Muscle layer of colon (tissue), 2 donors: Measurements from ENCODE around the gene C1QTNF4.

Source experiments
- H3K27ac ChIP-seq: one replicate; pipeline ENCODE4 v1.7.0; 2013; ENCODE audit warnings: low read depth, mild to moderate bottlenecking, low read length, moderate library complexity
- H3K27me3 ChIP-seq, 2 donors: one replicate each; pipeline ENCODE4 v1.7.0; 2013; ENCODE audit warnings: low read length in 2 of 2, mild to moderate bottlenecking in 2 of 2; ENCODE audit not compliant: insufficient read depth in 2 of 2, control insufficient read depth in 1 of 2
- H3K36me3 ChIP-seq: one replicate; pipeline ENCODE4 v1.7.0; 2013; ENCODE audit warnings: mild to moderate bottlenecking, low read length; ENCODE audit not compliant: insufficient read depth
- H3K4me1 ChIP-seq: one replicate; pipeline ENCODE4 v1.7.0; 2013; ENCODE audit warnings: mild to moderate bottlenecking, low read length; ENCODE audit not compliant: insufficient read depth
- H3K4me3 ChIP-seq, 2 donors: one replicate each; pipeline ENCODE4 v1.7.0; 2013; ENCODE audit warnings: low read length in 2 of 2, low read depth in 1 of 2, mild to moderate bottlenecking in 1 of 2, moderate library complexity in 1 of 2
- H3K9ac ChIP-seq: one replicate; pipeline ENCODE4 v1.7.0; 2013; ENCODE audit warnings: low read length
- H3K9me3 ChIP-seq: one replicate; pipeline ENCODE4 v1.7.0; 2013; ENCODE audit warnings: mild to moderate bottlenecking, low read length
- donor health status: abdominal sarcoma.
- donor health status: Adenocarcinoma of cecum.

Gene C1QTNF4

DNA sequence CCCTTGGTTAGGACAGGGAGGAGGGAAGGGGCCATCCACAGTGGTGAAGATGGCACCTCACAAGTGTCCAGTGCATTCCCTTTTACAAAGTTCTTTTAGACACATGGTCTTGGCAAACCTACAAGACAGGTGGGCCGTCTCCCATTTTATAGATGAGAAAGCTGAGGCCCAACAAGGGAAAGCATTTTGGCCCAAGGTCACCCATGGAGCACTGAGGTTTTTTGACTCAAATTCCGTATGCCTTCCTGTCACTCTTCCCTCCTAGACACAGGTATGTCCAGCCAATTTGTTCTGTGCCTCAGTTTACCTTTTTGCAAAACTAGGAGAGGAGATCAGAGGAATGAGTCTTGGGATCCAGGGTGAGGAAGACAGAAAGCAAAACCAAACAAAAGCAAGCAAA is 1.2 kb downstream of the C1QTNF4 start:
- Histone ChIP-seq H3K4me1 (peaks cover 20% of the 10 kb centered on the region), H3K36me3 (no peaks in the 10 kb centered on the region), H3K9ac (no peak overlapping the region), H3K4me3 (no peak overlapping the region), H3K27ac (no peak overlapping the region), H3K27me3 (peaks cover 15 to 28% of the 10 kb centered on the region in 2 donors), H3K9me3 (no peaks in the 10 kb centered on the region)

DNA sequence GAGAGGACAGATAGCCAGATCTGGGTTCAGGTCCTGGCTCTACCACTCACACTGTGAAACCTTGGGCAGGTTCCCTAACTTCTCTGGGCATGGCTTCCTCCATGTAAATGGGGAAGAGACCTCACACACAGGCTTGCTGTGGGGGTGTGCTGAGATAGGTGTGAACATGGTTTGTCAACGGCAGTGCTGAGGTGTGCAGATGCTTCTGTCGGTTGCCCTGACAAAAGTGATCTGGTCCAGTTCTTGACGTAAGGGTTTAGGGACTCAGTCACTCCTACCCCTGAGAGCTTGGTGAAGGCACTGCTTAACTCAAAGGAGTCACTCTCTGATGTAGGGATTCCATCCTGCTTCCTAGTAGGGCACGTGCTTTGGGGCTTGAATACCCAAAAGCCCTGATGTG is 2.0 kb downstream of the C1QTNF4 start:
- Histone ChIP-seq H3K27ac (no peak overlapping the region), H3K36me3 (no peaks in the 10 kb centered on the region), H3K4me3 (no peak overlapping the region), H3K4me1 (peaks cover 20% of the 10 kb centered on the region), H3K27me3 (peaks cover 15 to 28% of the 10 kb centered on the region in 2 donors), H3K9ac (no peak overlapping the region), H3K9me3 (no peaks in the 10 kb centered on the region)

DNA sequence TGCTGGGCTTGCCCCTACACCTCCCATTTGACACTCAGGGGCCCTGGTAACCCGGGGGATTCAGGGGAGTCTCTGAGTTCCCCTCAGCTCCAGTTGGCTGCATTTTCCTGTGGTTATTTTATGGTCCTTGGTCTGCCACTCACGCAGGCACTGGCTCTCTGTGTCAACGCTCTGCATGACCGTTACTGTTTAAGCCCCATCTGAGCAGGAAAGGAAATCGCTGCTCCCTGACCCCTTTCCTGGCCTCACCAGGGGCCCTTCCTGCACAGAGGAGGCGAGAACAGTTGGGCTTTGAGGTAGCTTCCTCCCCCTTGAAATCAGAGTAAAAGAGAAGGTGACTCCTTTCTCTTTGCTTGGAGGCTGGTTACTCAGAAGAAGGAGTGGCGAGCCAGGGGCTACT is 2.4 kb downstream of the C1QTNF4 start:
- H3K27me3 ChIP-seq = peaks cover 15 to 28% of the 10 kb centered on the region in 2 donors
- no peaks in the 10 kb centered on the region for H3K36me3 ChIP-seq
- no peak overlapping the region for H3K9ac ChIP-seq
- H3K9me3 ChIP-seq = no peaks in the 10 kb centered on the region
- H3K4me1 ChIP-seq = peaks cover 20% of the 10 kb centered on the region
- H3K4me3 ChIP-seq = no peak overlapping the region
- no peak overlapping the region for H3K27ac ChIP-seq

DNA sequence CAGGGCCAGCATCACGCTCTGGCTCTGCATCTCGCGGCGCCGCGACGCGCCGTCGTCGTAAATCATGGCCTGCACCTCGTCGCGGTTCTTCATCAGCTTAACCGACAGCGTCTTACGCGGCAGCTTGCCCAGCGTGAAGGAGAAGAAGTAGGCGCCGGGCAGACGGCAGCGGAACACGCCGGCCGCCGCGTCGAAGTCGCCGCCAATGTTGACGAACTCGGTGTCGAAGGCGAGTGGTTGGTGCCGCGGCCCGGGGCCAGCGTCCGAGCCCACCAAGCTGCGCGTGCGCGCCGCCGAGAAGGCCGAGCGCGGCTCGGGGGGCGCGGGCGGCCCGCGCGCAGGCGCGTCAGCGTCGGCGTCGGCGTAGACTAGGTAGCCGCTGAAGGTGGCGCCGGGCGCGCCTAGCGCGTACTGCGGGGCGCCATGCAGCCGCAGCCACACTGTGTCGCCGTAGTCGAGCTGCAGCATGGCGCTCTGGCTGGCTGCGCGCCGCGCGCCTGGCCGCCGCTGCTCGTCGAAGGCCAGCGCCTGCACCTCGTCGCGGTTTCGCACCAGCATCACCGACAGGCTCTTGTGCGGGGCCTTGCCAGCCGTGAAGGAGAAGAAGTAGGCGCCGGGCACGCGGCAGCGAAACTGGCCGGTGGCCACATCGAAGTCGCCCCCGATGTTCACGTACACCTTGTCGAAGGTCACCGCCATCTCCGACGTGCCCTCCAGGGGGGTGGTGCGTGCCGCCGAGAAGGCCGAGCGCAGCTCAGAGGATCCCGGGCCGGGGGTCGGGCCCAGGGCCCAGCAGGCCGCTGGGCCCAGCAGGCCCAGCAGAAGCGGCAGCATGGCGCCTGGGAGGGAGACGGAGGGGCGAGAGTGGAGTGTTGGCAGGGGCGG is 4.0 kb downstream of the C1QTNF4 start:
- no peaks in the 10 kb centered on the region for H3K9me3 ChIP-seq
- H3K4me3 ChIP-seq = peak overlapping the region; percentile 15 to 61
- H3K9ac ChIP-seq = no peak overlapping the region
- peak overlapping the region; percentile 3 for H3K27ac ChIP-seq
- peaks cover 1% of the 10 kb centered on the region for H3K36me3 ChIP-seq
- peaks cover 20% of the 10 kb centered on the region for H3K4me1 ChIP-seq
- H3K27me3 ChIP-seq = peaks cover 15 to 27% of the 10 kb centered on the region in 2 donors

DNA sequence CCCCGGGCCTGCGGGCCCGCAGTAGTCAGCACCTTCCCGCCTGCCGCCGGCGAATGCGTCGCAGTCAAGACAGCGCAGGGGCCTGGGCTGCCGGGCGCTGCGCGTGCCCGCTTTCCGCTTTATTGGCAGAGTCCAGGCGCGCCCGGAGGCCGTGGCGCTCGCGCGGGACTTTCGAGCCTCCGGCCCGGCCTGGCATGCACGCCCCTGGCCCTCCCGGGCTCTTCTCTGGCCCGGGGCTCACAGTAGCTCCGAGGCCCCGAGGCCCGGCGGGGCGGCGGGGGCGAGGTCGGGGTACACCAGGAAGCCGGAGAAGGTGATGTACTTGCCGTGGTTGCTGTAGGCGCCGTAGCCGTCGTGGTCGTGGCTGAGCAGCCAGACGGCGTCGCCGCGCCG is 4.6 kb downstream of the C1QTNF4 start:
- peaks cover 20% of the 10 kb centered on the region for H3K4me1 ChIP-seq

DNA sequence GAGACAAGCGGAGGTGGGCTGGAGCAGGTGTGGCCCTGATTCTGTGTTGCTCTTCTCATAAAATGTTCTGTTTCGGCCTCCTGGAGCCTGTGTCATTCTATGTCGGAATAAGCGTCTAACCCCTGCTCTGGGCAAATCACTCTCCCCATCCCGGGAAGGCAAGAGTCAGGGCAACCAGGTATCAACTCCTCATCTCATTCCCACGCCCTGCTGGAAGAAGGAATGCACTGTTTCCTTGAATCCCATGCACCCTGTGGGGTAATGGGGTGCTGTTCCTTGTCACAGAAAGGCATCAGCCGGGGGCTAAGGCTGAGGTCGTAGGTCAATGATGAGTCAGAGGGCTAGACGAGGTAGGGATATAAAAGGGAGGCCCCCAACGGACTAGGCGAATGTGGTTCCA is 5.1 kb downstream of the C1QTNF4 start:
- Histone ChIP-seq H3K27ac (no peak overlapping the region), H3K9ac (peak overlapping the region; percentile 27), H3K9me3 (no peaks in the 10 kb centered on the region), H3K27me3 (peaks cover 15 to 16% of the 10 kb centered on the region in 2 donors), H3K36me3 (peaks cover 10% of the 10 kb centered on the region), H3K4me1 (peaks cover 20% of the 10 kb centered on the region), H3K4me3 (peak overlapping the region in 1 of 2 donors; percentile 61)

More for the DNA sequence above, 4.6 kb downstream of the C1QTNF4 start:
- H3K4me3 ChIP-seq = peak overlapping the region; percentile 15 to 61
- no peaks in the 10 kb centered on the region for H3K9me3 ChIP-seq
- peaks cover 15 to 21% of the 10 kb centered on the region in 2 donors for H3K27me3 ChIP-seq
- H3K27ac ChIP-seq = peak overlapping the region; percentile 3
- H3K9ac ChIP-seq = peak overlapping the region; percentile 27
- H3K36me3 ChIP-seq = peaks cover 5% of the 10 kb centered on the region

DNA sequence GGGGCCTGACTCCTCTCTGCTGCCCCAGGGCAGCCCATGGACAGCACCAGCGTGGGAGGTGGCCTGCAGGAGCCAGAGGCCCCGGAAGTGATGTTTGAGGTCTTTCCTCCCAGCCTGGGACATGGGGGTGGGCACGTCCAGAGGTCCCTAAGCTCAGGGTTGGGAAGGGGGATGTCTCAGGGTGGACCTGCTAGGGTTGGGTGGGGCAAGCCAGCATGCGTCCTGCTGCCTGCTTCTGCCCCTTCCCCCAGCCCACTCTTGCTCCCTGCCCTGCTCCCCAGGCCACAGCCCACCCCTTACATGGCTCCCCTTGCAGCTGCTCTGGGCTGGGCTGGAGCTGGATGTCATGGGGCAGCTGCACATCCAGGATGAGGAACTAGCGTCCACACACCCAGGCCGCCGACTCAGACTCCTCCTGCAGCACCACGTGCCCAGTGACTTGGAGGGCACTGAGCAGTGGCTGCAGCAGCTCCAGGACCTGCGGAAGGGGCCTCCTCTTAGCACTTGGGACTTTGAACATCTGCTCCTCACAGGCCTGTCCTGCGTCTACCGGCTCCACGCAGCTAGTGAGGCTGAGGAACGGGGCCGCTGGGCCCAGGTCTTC is 6.4 kb downstream of the C1QTNF4 start:
- Histone ChIP-seq H3K4me1 (peaks cover 11% of the 10 kb centered on the region), H3K9ac (no peak overlapping the region), H3K9me3 (no peaks in the 10 kb centered on the region), H3K4me3 (no peak overlapping the region), H3K27ac (no peak overlapping the region), H3K27me3 (peaks cover 3 to 5% of the 10 kb centered on the region in 2 donors), H3K36me3 (peaks cover 22% of the 10 kb centered on the region)

DNA sequence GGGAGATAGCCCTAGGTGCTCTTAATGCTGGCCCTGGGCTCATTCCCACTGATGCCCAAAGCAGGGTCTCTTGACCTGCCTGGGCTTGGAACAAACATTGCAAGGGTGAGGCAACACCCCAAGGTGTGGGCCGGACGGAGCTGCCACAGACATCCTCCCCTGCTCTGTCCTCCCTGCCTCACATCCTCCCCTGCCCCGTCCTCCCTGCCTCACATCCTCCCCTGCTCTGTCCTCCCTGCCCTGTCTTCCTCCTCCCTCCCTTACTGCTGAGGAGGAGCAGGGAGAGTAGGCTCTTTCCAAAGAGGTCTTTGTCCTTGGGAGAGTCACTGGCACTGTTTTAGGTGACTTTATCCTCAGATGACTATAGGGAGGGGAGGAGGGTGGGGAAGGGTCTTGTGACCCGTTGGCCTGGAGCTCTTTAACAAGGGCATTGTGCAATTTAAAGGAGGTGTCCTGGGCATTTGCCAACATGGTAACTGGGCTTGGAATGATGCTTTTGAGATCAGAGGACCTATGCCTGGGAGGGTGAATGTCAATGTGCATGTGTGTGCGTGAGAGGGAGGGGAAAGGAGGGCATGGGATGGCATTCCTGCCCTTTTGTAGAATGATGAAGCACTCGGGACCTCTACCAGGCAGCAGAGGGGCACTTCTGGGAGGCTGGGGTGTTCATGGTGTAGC is 7.0 kb downstream of the C1QTNF4 start:
- Histone ChIP-seq H3K27ac (no peak overlapping the region), H3K9me3 (no peaks in the 10 kb centered on the region), H3K36me3 (peaks cover 28% of the 10 kb centered on the region), H3K27me3 (peaks cover 0 to 3% of the 10 kb centered on the region in 2 donors), H3K9ac (no peak overlapping the region), H3K4me3 (no peak overlapping the region), H3K4me1 (peaks cover 11% of the 10 kb centered on the region)

DNA sequence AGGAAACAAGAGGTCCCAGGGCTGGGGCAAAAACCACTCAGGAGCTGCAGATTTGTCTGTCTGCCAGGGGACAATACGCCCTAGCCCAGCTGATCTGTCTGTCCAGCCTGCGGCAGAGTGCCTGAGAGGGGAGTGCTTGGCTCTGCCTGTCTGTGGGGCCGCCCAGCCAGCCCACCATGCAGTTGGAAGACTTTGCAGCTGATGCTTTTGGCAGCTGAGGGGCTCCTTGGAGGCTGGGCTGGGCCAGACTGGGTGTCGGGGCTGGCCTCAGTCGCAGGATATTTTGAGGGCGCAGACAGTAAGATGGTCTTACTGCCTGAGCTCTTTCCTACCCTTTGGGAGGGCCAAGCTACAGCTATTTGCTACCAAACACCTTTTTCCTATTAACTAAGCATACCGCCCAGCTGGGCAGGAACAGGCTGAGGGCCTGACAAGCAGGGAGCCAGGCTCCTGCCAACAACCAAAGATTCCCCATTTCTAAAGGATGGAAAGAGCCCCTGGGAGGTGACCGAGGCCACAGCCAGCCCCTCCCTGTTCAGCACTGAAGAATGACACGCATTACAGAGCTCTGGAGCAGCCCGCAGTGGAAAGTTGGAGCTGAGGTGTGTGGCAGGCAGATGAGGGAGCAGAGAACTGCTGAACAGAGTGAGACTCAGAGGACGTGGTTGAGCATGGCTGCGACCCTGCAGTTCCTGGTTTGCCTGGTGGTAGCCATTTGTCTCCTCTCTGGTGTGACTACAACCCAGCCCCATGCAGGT is 7.9 kb downstream of the C1QTNF4 start, which contains the start of gene FAM180B:
Gene FAM180B, plus strand, starts transcription at position 581 of the 758 bp plus-strand sequence. Its CDS starts 91 bp downstream, at position 672.
- no peak within 1 kb of the TSS for H3K4me3 ChIP-seq
- peaks cover 11% of the 10 kb centered on the region for H3K4me1 ChIP-seq
- no peak within 1 kb of the TSS for H3K9ac ChIP-seq
- H3K36me3 ChIP-seq = peaks cover 37% of the 10 kb centered on the region
- no peaks in the 10 kb centered on the region for H3K9me3 ChIP-seq
- peaks cover 0 to 3% of the 10 kb centered on the region in 2 donors for H3K27me3 ChIP-seq
- no peak within 1 kb of the TSS for H3K27ac ChIP-seq

DNA sequence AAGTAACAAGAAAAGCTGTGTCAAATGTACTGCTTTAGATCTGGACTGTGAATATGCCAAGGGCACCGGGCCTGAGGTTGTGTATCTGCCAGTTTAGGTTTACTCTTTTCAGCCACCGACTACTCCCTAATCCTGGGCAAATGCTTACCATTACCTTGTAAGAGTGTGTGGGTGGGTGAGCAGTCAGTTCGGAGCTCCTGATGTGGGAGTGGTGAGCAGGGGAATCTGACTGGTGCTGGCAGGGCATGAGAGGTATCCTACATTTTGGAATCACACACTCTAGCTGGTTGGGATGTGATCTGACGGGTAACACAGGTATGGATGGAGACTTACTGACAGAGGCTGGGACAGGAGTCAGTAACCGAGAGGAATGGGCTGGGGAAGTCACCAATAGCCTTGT is 10.4 kb downstream of the C1QTNF4 start:
- no peak overlapping the region for H3K27ac ChIP-seq
- no peaks in the 10 kb centered on the region for H3K9me3 ChIP-seq
- H3K4me3 ChIP-seq = no peak overlapping the region
- no peaks in the 10 kb centered on the region for H3K27me3 ChIP-seq
- H3K36me3 ChIP-seq = peaks cover 46% of the 10 kb centered on the region
- peaks cover 19% of the 10 kb centered on the region for H3K4me1 ChIP-seq
- H3K9ac ChIP-seq = no peak overlapping the region
